Measurements from ENCODE around the gene ZNF558. TPM values are rescaled to one million over a fixed set of nuclear protein-coding genes. Genes with fewer than 3 reads are reported as not detected.

The ZNF558 gene
- total and polyA plus RNA-seq, 2 donors (not counting 3 experiments of a cell fraction or from before 2014, with no cell fraction given) = 0.35 to 4.2 TPM

DNA sequence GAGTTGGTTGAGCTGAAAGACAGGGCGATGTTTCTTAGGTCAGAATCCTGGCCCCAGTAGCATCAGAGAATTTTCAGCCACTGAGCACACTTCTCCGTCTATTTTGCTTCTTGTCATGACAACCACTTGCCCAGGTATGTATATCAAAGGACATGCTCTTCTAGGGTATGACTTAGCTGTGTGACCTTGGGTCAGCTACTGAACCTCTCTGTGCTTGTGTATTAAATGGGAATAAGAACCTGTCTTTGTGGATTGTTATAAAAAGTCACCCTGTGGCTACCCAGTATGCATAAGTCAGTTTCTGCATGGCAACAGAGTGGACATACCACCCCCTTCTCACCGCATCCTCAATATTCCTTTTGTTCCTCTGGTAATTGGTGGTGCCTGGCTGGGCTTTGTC is 26.2 kb upstream of the ZNF558 start:
- TF ChIP-seq POLR2A (IDR thresholded peaks at IDR 0.05; ENCODE audit: low read depth, low read length) (no peak), JUN (IDR thresholded peaks at IDR 0.05; ENCODE audit: borderline replicate concordance, insufficient read depth, insufficient read length, low read depth) (no peak), GATA2 (IDR thresholded peaks at IDR 0.05; ENCODE audit: insufficient read depth, insufficient read length, low read depth, low read length) (no peak), MAX (IDR thresholded peaks at IDR 0.05; ENCODE audit: insufficient read depth, insufficient read length) (no peak), FOS (IDR thresholded peaks at IDR 0.05; ENCODE audit: borderline replicate concordance, insufficient read depth, low read length) (no peak), MYC (IDR thresholded peaks at IDR 0.05; ENCODE audit: low read depth, low read length) (no peak), POLR2AphosphoS5 (IDR thresholded peaks at IDR 0.05; ENCODE audit: insufficient read depth, low read depth, low read length) (no peak), EZH2 (IDR thresholded peaks at IDR 0.05; ENCODE audit: borderline replicate concordance, low read depth, low read length, severe bottlenecking) (no peak)
- TF ChIP-seq, protein P1, sequence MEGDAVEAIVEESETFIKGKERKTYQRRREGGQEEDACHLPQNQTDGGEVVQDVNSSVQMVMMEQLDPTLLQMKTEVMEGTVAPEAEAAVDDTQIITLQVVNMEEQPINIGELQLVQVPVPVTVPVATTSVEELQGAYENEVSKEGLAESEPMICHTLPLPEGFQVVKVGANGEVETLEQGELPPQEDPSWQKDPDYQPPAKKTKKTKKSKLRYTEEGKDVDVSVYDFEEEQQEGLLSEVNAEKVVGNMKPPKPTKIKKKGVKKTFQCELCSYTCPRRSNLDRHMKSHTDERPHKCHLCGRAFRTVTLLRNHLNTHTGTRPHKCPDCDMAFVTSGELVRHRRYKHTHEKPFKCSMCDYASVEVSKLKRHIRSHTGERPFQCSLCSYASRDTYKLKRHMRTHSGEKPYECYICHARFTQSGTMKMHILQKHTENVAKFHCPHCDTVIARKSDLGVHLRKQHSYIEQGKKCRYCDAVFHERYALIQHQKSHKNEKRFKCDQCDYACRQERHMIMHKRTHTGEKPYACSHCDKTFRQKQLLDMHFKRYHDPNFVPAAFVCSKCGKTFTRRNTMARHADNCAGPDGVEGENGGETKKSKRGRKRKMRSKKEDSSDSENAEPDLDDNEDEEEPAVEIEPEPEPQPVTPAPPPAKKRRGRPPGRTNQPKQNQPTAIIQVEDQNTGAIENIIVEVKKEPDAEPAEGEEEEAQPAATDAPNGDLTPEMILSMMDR (IDR thresholded peaks at IDR 0.05; ENCODE audit: extremely low read depth in 1 of 2, insufficient read depth in 1 of 2, low read depth in 1 of 2, low read length in 2 of 2) = no peak
- Histone ChIP-seq H3K9ac (replicated peaks; ENCODE audit: extremely low read depth, insufficient read depth, low read length) (no peak overlapping the region), H3K79me2 (ENCODE audit: control insufficient read depth, insufficient read depth, low read length) (no peaks in the 10 kb centered on the region), H3K4me2 (ENCODE audit: insufficient read depth, low read length) (no peak overlapping the region), H2AFZ (ENCODE audit: low read depth, low read length) (no peak overlapping the region), H3K9me3 (replicated peaks; ENCODE audit: control insufficient read depth, insufficient read depth, low read length) (peaks cover 2% of the 10 kb centered on the region), H3K36me3 (ENCODE audit: control insufficient read depth in 2 of 2, extremely low read depth in 1 of 2, insufficient read depth in 2 of 2, low read length in 2 of 2) (no peaks in the 10 kb centered on the region), H3K27ac (ENCODE audit: insufficient read depth, low read depth, low read length) (no peak overlapping the region), H3K9me1 (replicated peaks; ENCODE audit: control insufficient read depth, extremely low read depth, insufficient read depth, low read length) (no peaks in the 10 kb centered on the region), H3K4me3 (replicated peaks in 1 of 3; ENCODE audit: insufficient read depth in 1 of 3, low read depth in 1 of 3, low read length in 3 of 3) (no peak overlapping the region), H3K27me3 (ENCODE audit: control insufficient read depth in 2 of 2, insufficient read depth in 2 of 2, low read length in 2 of 2) (no peaks in the 10 kb centered on the region), H3K4me1 (ENCODE audit: control insufficient read depth, extremely low read depth, insufficient read depth, low read length) (no peaks in the 10 kb centered on the region), H4K20me1 (replicated peaks; ENCODE audit: control insufficient read depth, extremely low read depth, insufficient read depth, low read length) (no peaks in the 10 kb centered on the region)
- DNase-seq (ENCODE audit: low read depth, low spot score) (no peak), FAIRE-seq (no peak)
- dilution Hi-C loops (cut with MboI; ENCODE audit: extremely low pct_ligation_motif_present, low sequenced_read_pairs) (no loop called here), intact Hi-C loops (cut with micrococcal nuclease) (no loop called here)
- ChIA-PET CTCF (no interaction called here), POLR2A (no interaction called here)
- no TSS peak for BruUV-seq (replicated peaks)
